RWPE1 (cell line): ENCODE data around the gene PC.
"Not testable (repeated sequence)": the region's sequence is repeated elsewhere in the genome, so short reads cannot be mapped to it uniquely, and the experiment has no call there.

Experiments used
- CTCF ChIA-PET: fragments of 350-600 bp; sonication (Branson Sonifier 250); formaldehyde crosslinking; extraction: SDS; loops from one replicate; lab custom pipeline; 2021; lab: Yijun Ruan, JAX
- POLR2A ChIA-PET: fragments of 400-600 bp; formaldehyde crosslinking; extraction: SDS; loops from one replicate; lab custom pipeline; 2020; ENCODE audit warnings: antibody characterized with exemption; ENCODE audit not compliant: low non-redundant PET; lab: Yijun Ruan, JAX
- DNase-seq: peaks from one replicate; pipeline ENCODE4 v3.0.0; 2012; ENCODE audit warnings: low spot score
- H3K27ac ChIP-seq: fragments of 450-650 bp; 2 replicates; pipeline ENCODE4 v1.5.1; 2017
- CTCF ChIP-seq: fragments of 450-650 bp; conservative IDR thresholded peaks from 2 replicates; pipeline ENCODE4 v1.5.1; 2017; ENCODE audit warnings: low read depth, mild to moderate bottlenecking

Gene PC

GRCh38 chr11:66810576-66811185 lies 147.5 kb downstream of the PC start:
- no peak for TF ChIP-seq CTCF
- DNase-seq: no peak
- CTCF ChIA-PET: interaction anchor here (0.6 to 0.7 kb wide), 2 partner anchors 10 to 546 kb away, joined by 4 to 5 read pairs; no protein-coding TSS in a partner anchor
- H3K27ac ChIP-seq: no peak overlapping the region
- POLR2A ChIA-PET: no interaction called here

- no peak overlapping the region for H3K27ac ChIP-seq
- POLR2A ChIA-PET: no interaction called here
- no peak for TF ChIP-seq CTCF
- CTCF ChIA-PET: no interaction called here
- DNase-seq: no peak
These were observed 148.6 kb downstream of the PC start for GRCh38 chr11:66809592-66809991.

GRCh38 chr11:66800720-66801428 lies 157.3 kb downstream of the PC start:
- no peak overlapping the region for H3K27ac ChIP-seq
- DNase-seq: no peak
- POLR2A ChIA-PET: interaction anchor here (0.6 kb wide), 1 partner anchor 49 kb away, joined by 6 read pairs; no protein-coding TSS in a partner anchor
- CTCF ChIA-PET: interaction anchor here (0.6 kb wide), 1 partner anchor 10 kb away, joined by 4 read pairs; no protein-coding TSS in a partner anchor
- no peak for TF ChIP-seq CTCF

- POLR2A ChIA-PET, H3K27ac ChIP-seq, DNase-seq: not testable (repeated sequence)
- CTCF ChIA-PET: interaction anchor here (0.6 to 0.7 kb wide), 2 partner anchors 27 to 778 kb away, joined by 5 to 12 read pairs; no protein-coding TSS in a partner anchor
These were observed 158.4 kb downstream of the PC start for GRCh38 chr11:66799815-66800214.
